Loucy (cell line): ENCODE results near the gene NETO2.
"Not testable (repeated sequence)": the region's sequence is repeated elsewhere in the genome, so short reads cannot be mapped to it uniquely, and the experiment has no call there.

ENCODE experiments used
- CTCF ChIP-seq: fragments of 200-600 bp; sonication (generic); conservative IDR thresholded peaks from 2 replicates; pipeline ENCODE4 v1.5.1; 2014; ENCODE audit warnings: mild to moderate bottlenecking, antibody characterized with exemption, low read length
- EZH2phosphoT487 ChIP-seq: fragments of 200-600 bp; IDR thresholded peaks from 2 replicates; pipeline ENCODE4 v1.6.1; 2018; ENCODE audit warnings: antibody characterized with exemption, mild to moderate bottlenecking, moderate library complexity, borderline replicate concordance

DNA sequence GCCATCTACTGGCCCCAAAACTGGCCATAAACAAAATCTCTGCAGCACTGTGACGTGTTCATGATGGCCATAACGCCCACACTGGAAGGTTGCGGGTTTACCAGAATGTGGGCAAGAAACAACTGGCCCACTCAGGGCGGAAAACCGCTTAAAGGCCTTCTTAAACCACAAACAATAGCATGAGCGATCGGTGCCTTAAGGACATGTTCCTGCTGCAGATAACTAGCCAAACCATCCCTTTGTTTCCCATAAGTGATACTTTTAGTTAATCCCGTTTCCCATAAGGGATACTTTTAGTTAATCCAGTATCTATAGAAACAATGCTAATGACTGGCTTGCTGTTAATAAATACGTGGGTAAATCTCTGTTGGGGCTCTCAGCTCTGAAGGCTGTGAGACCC lies 8.8 kb upstream of the NETO2 start:
- not testable (repeated sequence) for TF ChIP-seq CTCF, EZH2phosphoT487
